ENCODE data around the gene PRCD. TPM values are rescaled to one million over a fixed set of nuclear protein-coding genes. Genes with fewer than 3 reads are reported as not detected.

PRCD gene
- polyA plus RNA-seq, 1 donor (not counting 4 experiments of a cell fraction or from before 2014, with no cell fraction given) = 1.2 TPM

DNA sequence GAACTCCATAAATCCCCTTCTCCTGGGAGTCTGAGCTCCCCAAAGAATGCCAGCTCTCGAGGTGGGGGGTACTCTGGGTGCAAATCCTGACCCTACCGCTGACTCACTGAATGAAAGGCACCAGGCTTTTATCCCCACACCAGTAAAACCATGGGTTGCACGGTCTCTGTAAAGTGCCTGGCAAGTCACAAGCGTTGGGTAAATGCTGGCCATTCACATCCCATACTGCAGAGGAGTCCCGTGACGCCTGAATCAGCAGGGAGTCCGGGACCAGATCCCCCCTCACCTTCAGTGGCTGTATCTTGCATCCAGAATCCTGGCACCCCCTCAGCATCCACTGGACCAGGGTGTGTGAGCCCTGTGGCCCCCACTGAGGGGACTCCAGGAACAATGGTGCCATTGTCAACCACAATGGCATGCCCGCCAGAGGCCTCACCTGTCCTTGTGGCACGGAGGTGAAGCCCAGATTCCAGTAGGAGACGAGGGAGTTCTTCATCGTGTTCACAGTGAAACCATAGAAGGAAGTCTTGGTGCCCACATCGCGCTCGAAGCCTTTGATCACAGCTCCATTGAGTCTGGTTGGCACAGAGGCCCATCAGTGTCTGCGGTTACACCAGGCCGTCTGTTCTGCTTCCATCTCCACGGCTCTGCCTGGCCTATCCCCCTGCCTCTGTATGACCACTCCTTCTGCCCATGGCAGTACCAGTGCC, 32.5 kb downstream of the PRCD start:
- H4K20me1 ChIP-seq (ENCODE audit: control insufficient read depth, extremely low read depth, insufficient read depth, low read length) = no peaks in the 10 kb centered on the region
- no peak overlapping the region for H3K4me3 ChIP-seq (ENCODE audit: control insufficient read depth in 2 of 3, extremely low read depth in 1 of 3, insufficient read depth in 2 of 3, low read depth in 1 of 3, low read length in 3 of 3)
- no peak overlapping the region for H3K27ac ChIP-seq (ENCODE audit: control insufficient read depth, insufficient read depth, low read length)
- no peaks in the 10 kb centered on the region for H3K4me1 ChIP-seq (ENCODE audit: control insufficient read depth, extremely low read depth, insufficient read depth, low read length)
- H3K36me3 ChIP-seq (ENCODE audit: control insufficient read depth in 2 of 2, extremely low read depth in 1 of 2, insufficient read depth in 2 of 2, low read length in 2 of 2) = peaks cover 4 to 15% of the 10 kb centered on the region in 2 experiments
- H3K27me3 ChIP-seq (ENCODE audit: control insufficient read depth, extremely low read depth, insufficient read depth, low read length) = no peaks in the 10 kb centered on the region
- no peak overlapping the region for H3K4me2 ChIP-seq (ENCODE audit: control insufficient read depth, extremely low read depth, insufficient read depth, low read depth, low read length)
- no peaks in the 10 kb centered on the region for H3K9me1 ChIP-seq (ENCODE audit: control insufficient read depth, extremely low read depth, insufficient read depth, low read length)
- no peak overlapping the region for H3K9ac ChIP-seq (ENCODE audit: control insufficient read depth, extremely low read depth, insufficient read depth, low read length)
- DNase-seq (ENCODE audit: low read depth, low spot score) = no peak
- TF ChIP-seq CTCF (optimal IDR thresholded peaks at IDR 0.05 in 1 of 3, IDR thresholded peaks at IDR 0.05 in 1 of 3, conservative IDR thresholded peaks at IDR 0.05 in 1 of 3; ENCODE audit: extremely low read depth in 1 of 3, insufficient read depth in 2 of 3, low read length in 3 of 3) = no peak
- no peak for TF ChIP-seq EZH2 (IDR thresholded peaks at IDR 0.05; ENCODE audit: low read length)
- dilution Hi-C loops (cut with MboI; ENCODE audit: extremely low pct_ligation_motif_present, low sequenced_read_pairs) = no loop called here
- H2AFZ ChIP-seq (ENCODE audit: control insufficient read depth, low read length) = no peak overlapping the region
- H3K9me3 ChIP-seq (ENCODE audit: control insufficient read depth, low read depth, low read length) = no peaks in the 10 kb centered on the region
- no peak for FAIRE-seq
- H3K79me2 ChIP-seq (ENCODE audit: control insufficient read depth, insufficient read depth, low read length) = no peaks in the 10 kb centered on the region

GRCh38 chr17:76573096-76573495, 33.3 kb downstream of the PRCD start:
- DNase-seq (ENCODE audit: low read depth, low spot score) (no peak), FAIRE-seq (no peak)
- TF ChIP-seq EZH2 (IDR thresholded peaks at IDR 0.05; ENCODE audit: low read length) (no peak), CTCF (optimal IDR thresholded peaks at IDR 0.05 in 1 of 3, IDR thresholded peaks at IDR 0.05 in 1 of 3, conservative IDR thresholded peaks at IDR 0.05 in 1 of 3; ENCODE audit: extremely low read depth in 1 of 3, insufficient read depth in 2 of 3, low read length in 3 of 3) (no peak)
- no peak overlapping the region for H3K9ac ChIP-seq (ENCODE audit: control insufficient read depth, extremely low read depth, insufficient read depth, low read length)
- H3K4me1 ChIP-seq (ENCODE audit: control insufficient read depth, extremely low read depth, insufficient read depth, low read length) = peaks cover 5% of the 10 kb centered on the region
- H2AFZ ChIP-seq (ENCODE audit: control insufficient read depth, low read length) = no peak overlapping the region
- no peaks in the 10 kb centered on the region for H3K79me2 ChIP-seq (ENCODE audit: control insufficient read depth, insufficient read depth, low read length)
- H3K36me3 ChIP-seq (ENCODE audit: control insufficient read depth in 2 of 2, extremely low read depth in 1 of 2, insufficient read depth in 2 of 2, low read length in 2 of 2) = peaks cover 3 to 15% of the 10 kb centered on the region in 2 experiments
- no peak overlapping the region for H3K4me3 ChIP-seq (ENCODE audit: control insufficient read depth in 2 of 3, extremely low read depth in 1 of 3, insufficient read depth in 2 of 3, low read depth in 1 of 3, low read length in 3 of 3)
- no peaks in the 10 kb centered on the region for H3K27me3 ChIP-seq (ENCODE audit: control insufficient read depth, extremely low read depth, insufficient read depth, low read length)
- H3K27ac ChIP-seq (ENCODE audit: control insufficient read depth, insufficient read depth, low read length) = no peak overlapping the region
- dilution Hi-C loops (cut with MboI; ENCODE audit: extremely low pct_ligation_motif_present, low sequenced_read_pairs) = no loop called here
- no peaks in the 10 kb centered on the region for H4K20me1 ChIP-seq (ENCODE audit: control insufficient read depth, extremely low read depth, insufficient read depth, low read length)
- no peaks in the 10 kb centered on the region for H3K9me1 ChIP-seq (ENCODE audit: control insufficient read depth, extremely low read depth, insufficient read depth, low read length)
- H3K4me2 ChIP-seq (ENCODE audit: control insufficient read depth, extremely low read depth, insufficient read depth, low read depth, low read length) = no peak overlapping the region
- H3K9me3 ChIP-seq (ENCODE audit: control insufficient read depth, low read depth, low read length) = no peaks in the 10 kb centered on the region

Measured in keratinocyte (primary cell).